ENCODE measurements around the gene MON2. TPM values are rescaled to one million over a fixed set of nuclear protein-coding genes. Genes with fewer than 3 reads are reported as not detected.
A peak's percentile ranks its signal among the peaks of the same experiment; 100 is the strongest.

Gene MON2
- total and polyA plus RNA-seq, 2 of the 13 experiments (the other 11 are each of a cell fraction or from before 2014, with no cell fraction given): 10.5 to 24.8 TPM

- peak; percentile 67 for TF ChIP-seq ZNF687 (CRISPR knock-in tag; IDR thresholded peaks at IDR 0.05)
- TF ChIP-seq, protein P1, sequence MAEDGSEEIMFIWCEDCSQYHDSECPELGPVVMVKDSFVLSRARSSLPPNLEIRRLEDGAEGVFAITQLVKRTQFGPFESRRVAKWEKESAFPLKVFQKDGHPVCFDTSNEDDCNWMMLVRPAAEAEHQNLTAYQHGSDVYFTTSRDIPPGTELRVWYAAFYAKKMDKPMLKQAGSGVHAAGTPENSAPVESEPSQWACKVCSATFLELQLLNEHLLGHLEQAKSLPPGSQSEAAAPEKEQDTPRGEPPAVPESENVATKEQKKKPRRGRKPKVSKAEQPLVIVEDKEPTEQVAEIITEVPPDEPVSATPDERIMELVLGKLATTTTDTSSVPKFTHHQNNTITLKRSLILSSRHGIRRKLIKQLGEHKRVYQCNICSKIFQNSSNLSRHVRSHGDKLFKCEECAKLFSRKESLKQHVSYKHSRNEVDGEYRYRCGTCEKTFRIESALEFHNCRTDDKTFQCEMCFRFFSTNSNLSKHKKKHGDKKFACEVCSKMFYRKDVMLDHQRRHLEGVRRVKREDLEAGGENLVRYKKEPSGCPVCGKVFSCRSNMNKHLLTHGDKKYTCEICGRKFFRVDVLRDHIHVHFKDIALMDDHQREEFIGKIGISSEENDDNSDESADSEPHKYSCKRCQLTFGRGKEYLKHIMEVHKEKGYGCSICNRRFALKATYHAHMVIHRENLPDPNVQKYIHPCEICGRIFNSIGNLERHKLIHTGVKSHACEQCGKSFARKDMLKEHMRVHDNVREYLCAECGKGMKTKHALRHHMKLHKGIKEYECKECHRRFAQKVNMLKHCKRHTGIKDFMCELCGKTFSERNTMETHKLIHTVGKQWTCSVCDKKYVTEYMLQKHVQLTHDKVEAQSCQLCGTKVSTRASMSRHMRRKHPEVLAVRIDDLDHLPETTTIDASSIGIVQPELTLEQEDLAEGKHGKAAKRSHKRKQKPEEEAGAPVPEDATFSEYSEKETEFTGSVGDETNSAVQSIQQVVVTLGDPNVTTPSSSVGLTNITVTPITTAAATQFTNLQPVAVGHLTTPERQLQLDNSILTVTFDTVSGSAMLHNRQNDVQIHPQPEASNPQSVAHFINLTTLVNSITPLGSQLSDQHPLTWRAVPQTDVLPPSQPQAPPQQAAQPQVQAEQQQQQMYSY (CRISPR knock-in tag; IDR thresholded peaks at IDR 0.05): no peak
- no peak for TF ChIP-seq ZNF10 (CRISPR knock-in tag; IDR thresholded peaks at IDR 0.05; ENCODE audit: borderline replicate concordance, low read depth)
- no peak for TF ChIP-seq SOX13 (IDR thresholded peaks at IDR 0.05)
- TF ChIP-seq SOX13 (CRISPR knock-in tag; conservative IDR thresholded peaks at IDR 0.05 in 1 of 2, IDR thresholded peaks at IDR 0.05 in 1 of 2): 0 out of 4 replicates have a peak, but pooled peaks of 1 of the 2 experiments have one; percentile 8
- TF ChIP-seq ZGPAT (CRISPR knock-in tag; IDR thresholded peaks at IDR 0.05): peak; percentile 44; the same call in 1 of the 2 replicates
- TF ChIP-seq THAP11 (CRISPR knock-in tag; IDR thresholded peaks at IDR 0.05): no peak
- no peak for TF ChIP-seq ZNF333 (CRISPR knock-in tag; IDR thresholded peaks at IDR 0.05; ENCODE audit: borderline replicate concordance)
- TF ChIP-seq, protein P2, sequence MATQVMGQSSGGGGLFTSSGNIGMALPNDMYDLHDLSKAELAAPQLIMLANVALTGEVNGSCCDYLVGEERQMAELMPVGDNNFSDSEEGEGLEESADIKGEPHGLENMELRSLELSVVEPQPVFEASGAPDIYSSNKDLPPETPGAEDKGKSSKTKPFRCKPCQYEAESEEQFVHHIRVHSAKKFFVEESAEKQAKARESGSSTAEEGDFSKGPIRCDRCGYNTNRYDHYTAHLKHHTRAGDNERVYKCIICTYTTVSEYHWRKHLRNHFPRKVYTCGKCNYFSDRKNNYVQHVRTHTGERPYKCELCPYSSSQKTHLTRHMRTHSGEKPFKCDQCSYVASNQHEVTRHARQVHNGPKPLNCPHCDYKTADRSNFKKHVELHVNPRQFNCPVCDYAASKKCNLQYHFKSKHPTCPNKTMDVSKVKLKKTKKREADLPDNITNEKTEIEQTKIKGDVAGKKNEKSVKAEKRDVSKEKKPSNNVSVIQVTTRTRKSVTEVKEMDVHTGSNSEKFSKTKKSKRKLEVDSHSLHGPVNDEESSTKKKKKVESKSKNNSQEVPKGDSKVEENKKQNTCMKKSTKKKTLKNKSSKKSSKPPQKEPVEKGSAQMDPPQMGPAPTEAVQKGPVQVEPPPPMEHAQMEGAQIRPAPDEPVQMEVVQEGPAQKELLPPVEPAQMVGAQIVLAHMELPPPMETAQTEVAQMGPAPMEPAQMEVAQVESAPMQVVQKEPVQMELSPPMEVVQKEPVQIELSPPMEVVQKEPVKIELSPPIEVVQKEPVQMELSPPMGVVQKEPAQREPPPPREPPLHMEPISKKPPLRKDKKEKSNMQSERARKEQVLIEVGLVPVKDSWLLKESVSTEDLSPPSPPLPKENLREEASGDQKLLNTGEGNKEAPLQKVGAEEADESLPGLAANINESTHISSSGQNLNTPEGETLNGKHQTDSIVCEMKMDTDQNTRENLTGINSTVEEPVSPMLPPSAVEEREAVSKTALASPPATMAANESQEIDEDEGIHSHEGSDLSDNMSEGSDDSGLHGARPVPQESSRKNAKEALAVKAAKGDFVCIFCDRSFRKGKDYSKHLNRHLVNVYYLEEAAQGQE (IDR thresholded peaks at IDR 0.05; ENCODE audit: borderline replicate concordance in 1 of 2, low read depth in 1 of 2, low read length in 2 of 2): no peak
- TF ChIP-seq ZNF329 (CRISPR knock-in tag; IDR thresholded peaks at IDR 0.05; ENCODE audit: low read depth): no peak
- TF ChIP-seq ZNF800 (CRISPR knock-in tag; IDR thresholded peaks at IDR 0.05): no peak
These were observed 31.1 kb upstream of the MON2 start (continued) for GRCh38 chr12:62435303-62436163.
